GM21737 (cell line): ENCODE results near the gene ATXN10.
"Not testable (repeated sequence)": the region's sequence is repeated elsewhere in the genome, so short reads cannot be mapped to it uniquely, and the experiment has no call there.

Experiments
- ATAC-seq: cut with Tn5 transposase; IDR thresholded peaks from one replicate; pipeline ENCODE4 v1.9.1; 2021; ENCODE audit warnings: mild to moderate bottlenecking, moderate library complexity; ENCODE audit not compliant: unreplicated experiment

ATXN10 gene

DNA sequence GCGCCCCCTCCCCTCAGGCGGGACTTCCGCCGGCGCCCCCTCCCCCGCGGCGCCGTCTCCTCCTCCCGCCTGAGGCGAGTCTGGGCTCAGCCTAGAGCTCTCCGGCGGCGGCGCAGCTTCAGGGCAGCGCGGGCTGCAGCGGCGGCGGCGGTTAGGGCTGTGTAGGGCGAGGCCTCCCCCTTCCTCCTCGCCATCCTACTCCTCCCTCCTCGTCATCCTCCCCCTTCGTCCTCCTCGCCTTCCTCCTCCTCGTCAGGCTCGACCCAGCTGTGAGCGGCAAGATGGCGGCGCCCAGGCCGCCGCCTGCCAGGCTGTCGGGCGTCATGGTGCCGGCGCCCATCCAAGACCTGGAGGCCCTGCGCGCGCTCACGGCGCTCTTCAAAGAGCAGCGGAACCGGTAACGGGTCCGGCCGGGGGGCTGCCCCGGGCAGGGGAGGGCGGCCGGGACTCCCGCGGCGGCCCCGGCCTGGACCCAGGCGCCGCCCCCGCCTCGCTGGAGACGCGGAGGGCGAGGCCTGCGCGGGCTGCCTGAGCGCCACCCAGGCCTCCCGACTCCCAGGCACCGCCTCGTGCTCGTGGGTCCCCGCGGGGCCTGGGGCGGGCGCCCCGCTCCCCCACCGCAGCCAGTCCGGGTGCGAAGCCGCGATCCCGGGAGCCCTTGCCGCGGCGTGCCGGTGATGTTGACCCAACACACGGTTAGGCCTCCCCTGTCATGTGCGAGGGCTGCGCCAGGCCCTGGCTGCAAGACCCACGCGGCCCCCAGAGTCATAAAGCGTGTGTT is at the start of gene ATXN10:
TSS of gene ATXN10 (plus strand) at position 52 of the 781 bp plus-strand sequence. CDS start at position 282, 230 bp downstream.
- no peak for ATAC-seq

- no peak for ATAC-seq
These were observed 49.6 kb upstream of the ATXN10 start for GRCh38 chr22:45621836-45622600.

DNA sequence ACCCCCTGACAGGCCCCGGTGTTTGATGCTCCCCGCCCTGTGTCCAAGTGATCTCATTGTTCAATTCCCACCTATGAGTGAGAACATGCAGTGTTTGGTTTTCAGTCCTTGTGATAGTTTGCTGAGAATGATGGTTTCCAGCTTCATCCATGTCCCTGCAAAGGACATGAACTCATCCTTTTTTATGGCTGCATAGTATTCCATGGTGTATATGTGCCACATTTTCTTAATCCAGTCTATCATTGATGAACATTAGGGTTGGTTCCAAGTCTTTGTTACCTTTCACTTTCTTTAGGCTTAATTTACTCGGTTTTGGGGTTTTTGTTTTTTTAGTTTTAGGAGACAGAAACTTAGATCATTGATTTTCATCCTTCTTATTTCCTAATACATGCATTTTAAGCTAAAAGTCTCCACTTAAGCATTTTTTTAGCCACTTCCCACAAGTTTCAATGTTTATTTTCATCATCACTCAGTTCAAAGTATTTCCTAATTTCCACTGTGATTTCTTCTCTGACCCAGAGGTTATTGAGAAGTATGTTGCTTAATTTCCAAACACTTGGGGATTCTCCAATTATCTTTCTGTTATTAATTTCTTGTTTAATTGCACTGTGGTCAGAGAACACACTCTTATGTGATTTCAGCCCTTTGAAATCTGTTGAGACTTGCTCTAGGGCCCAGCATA is 48.0 kb upstream of the ATXN10 start:
- ATAC-seq, result not testable (repeated sequence)

GRCh38 chr22:45626198-45626651 is 45.4 kb upstream of the ATXN10 start:
- ATAC-seq, result no peak

DNA sequence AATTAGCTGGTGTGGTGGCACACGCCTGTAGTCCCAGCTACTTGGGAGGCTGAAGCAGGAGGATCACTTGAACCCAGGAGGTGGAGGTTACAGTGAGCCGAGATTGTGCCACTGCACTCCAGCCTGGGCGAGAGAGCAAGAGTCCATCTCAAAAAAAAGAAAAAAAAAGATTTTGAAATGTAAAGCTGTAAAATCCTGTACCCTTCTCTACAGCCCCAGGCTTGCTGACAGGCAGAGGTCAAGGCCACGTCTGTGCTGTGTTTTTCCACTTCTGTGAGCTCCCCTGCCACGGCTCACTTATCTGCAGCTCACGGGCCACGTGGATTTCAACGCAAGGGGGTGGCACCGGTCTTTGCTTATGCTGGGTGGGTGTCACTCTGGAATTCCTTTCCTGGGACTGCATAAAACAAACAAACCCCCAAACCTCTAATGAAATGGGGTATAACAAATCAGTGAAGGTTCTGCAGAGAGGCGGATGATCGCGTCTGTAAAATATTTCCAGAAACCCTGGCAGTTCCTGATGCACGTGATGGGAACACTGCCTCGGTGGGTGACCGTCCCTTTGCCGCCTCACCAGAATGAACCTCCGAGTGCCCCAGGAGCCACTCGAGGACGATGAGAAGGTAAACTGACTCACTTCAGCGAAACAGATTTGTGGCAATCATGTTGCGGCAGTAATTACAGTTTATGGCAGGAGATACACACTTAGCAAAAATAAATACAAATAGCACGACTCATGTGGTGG is 44.0 kb upstream of the ATXN10 start:
- no peak for ATAC-seq

GRCh38 chr22:45628515-45628914 is 43.1 kb upstream of the ATXN10 start:
- ATAC-seq, result no peak

DNA sequence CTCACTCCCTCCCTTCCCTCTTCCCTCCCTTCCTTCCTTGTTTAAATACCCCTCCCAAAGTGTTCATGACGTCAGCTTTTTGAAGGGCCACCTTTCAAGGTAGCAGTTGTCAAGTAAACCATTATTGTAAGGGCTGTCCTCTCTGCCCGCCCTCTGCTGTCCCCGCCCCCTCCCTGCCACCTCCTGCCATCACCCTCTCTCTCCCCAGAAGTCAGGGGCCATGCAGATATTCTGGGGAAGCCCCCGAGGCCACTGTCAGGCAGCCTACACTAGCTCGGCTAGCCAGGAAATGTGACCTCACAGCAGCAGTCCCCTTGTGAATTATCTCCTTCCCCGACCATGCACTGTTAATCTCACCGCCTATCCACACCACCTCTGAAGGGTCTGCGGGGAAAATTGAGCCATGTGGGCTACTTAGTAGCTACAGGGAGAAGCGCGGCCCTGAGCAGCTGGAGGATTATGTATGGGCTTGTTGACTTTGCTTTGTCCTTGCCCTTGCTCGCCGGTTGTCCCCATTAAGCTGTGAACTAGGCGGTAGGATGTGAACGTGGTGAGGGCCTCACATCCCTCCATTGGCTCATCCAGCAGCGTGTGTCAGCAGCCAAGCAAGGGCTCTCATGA is 42.1 kb upstream of the ATXN10 start:
- ATAC-seq, result no peak

DNA sequence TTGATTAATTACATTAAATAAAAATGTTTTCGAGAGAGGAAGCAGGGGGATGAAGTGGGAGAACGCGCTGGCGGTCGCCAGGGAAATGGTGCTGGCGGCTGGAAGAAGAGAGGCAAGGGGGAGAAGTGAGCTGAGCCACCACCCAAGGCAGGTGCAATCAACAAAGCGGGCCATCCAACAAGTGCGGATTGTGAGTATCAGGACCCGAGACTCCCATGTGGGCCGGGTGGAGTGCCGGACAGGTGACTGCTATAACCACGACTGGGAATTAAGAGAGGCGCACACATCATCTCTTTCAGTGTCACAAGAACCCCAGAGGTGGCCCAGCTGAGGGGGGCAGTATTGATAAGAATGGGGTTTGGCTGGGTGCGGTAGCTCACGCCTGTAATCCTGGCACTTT is 41.2 kb upstream of the ATXN10 start:
- ATAC-seq, result no peak

- ATAC-seq, result no peak
These were observed 40.3 kb upstream of the ATXN10 start for GRCh38 chr22:45631140-45631840.

GRCh38 chr22:45631841-45632238 is 39.8 kb upstream of the ATXN10 start:
- no peak for ATAC-seq

DNA sequence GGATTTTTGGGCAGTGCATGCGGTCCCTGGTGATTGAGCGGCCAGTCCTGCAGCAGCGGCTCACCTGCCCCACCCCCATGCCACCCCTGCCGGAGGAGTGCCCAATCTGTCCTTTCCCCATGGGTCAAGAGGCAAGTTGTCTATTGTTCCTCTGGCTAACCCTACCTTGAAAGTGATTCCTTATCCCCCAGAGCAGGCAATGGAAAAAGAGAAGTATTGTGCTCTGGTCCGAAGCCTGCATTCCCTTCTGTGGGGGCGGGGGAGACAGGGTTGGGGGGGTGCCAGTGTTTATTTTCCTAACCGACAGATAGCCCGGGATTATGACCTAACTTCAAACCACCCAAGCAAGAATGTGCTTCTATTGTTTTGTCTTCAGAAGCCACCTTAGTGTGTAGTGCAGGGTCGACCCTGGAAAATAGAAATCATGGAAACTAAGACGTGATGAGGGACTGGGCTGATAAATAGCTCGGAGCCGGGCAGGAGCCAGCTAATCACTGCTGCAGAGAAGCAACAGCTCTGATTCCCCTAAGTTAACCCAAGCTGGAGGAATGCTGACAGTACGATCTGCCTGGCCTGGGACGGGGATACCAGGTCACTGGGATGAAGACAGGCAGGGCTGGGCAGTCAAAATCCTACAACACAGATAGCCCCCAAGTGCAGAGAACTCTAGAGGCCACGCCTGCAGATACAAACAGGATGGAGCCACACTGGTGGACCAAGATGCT is 38.7 kb upstream of the ATXN10 start:
- ATAC-seq, result no peak

DNA sequence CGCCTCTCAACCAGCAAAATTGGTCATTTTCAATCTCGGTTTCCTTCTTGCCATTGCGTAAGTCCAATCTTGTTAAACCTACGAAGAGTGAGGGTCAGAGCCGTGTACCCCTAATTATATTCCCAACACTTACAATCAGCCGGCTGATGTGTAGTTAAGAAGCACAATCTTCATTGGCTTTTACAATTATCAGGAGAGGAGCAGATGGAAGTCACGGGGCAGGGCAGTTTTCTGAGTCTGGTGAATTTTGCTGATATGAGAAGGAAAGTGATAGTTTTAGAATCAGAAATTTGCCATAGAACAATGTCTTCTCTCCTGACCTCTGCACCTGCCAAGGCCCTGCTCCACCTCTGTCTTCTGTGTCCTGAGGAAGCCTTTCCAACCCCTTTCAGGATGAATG is 35.0 kb upstream of the ATXN10 start:
- no peak for ATAC-seq

DNA sequence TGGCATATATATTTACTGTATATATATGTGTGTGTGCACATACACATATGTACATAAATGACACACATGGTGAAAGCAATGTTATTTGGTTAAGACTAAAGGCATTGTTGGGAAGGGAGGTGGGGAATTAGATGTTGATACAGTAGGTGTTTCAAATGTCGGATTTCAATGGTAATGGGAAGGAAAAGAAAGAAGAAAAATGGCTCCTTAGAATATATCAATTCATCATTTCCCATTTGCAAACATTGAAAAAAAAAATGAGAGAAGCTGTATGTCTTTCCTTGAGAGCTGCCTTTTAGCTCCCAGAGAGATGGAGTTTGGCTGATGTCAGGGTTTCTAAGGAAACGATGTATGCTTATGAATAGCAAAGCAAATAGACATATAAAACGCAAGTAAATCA is 33.4 kb upstream of the ATXN10 start:
- no peak for ATAC-seq

DNA sequence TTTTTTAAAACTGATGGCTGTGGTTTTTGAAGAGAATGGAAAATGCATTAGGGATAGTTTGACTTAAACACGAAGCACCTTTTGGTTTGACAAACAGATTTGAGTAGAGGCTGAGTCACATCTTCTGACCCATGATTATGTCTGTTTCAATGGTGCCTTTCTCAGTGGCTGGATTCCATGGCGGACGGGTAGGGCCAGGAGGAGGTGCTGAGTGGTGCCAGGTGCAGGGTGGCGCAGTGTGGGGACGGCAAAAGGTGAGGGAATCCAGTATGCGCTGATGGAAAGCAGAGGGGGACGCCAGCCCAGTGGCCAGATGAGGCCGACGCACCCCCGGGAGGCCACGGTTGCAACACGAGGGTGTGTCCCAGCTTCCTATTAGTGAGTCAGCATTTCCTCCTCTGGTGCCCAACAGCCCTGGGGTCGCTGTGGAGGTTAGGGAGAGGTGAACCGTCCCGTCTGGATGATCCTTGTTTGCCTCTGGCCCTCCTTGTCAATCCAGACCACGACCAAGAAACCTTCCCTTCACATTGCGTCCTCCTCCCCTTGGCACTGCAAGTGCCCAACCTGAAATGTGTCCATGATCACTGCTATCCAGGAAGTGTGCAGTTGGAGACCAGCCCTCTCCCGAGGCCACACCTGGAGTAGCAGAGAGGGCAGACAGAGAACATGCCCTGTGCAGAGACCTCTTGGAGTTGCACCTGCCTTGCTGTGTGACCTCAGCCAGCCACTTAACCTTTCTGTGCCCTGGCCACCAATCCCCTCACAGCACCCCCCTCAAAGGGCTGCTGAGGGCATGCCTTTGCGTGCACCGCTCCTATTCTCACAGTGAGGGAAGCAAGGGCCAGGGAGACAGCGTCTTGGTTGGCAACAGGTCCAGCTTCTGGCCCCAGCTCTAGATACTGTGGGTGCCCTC is 32.5 kb upstream of the ATXN10 start:
- ATAC-seq, result no peak

DNA sequence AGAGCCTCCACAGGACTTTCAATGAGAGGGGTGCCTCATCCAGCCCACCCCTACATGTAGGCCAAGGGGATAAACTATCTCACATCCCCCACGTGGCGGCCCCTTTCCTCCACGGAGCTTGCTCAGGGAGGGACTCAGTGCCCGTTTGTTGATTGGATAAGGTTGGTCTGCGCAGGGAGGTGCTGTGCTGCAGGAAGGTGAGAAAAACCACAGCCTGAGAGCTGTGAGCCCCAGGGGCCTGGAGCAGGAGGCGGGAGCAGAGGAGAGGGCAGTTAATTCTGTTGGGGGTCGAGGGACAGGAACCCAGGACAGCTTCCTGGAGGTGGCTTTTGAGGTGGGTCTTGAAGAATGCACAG is 31.9 kb upstream of the ATXN10 start:
- no peak for ATAC-seq

DNA sequence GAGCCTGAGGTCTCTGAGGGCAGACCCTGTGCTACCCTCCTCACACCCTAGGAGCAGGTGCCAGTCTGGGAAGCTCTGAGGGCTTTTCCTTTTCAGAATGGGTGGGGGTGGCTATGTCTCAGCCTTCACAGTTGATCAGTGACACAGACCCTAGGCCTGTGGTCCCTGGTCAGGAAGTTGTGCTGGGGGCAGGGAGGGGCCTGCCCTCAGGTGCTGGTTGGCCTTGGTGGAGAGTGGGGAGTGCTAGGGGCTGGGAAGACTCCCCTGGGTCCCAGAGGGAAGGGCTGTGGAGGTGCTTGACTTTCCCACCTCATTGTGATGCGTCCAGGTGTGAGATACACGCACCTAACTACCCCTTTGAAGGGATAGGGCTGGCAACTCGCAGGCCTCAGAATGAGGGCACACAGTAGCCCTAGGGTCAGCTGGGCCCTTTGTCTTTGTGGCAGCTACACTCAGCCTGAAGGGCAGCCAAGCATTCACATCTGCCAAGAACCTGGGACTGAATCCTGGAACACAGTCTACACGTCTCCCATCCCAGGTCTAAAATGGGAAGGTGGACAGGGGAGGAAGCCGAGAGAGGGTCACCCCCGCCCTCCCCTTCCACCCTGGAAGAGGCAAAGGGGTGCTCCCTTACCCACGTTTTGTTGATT is 31.2 kb upstream of the ATXN10 start:
- ATAC-seq, result no peak

- ATAC-seq, result no peak
These were observed 30.6 kb upstream of the ATXN10 start for GRCh38 chr22:45640941-45641621.
